Measurements from ENCODE around the gene GUK1. TPM values are rescaled to one million over a fixed set of nuclear protein-coding genes. Genes with fewer than 3 reads are reported as not detected.

Gene GUK1
- polyA plus RNA-seq, 1 experiment, result 373 TPM

DNA sequence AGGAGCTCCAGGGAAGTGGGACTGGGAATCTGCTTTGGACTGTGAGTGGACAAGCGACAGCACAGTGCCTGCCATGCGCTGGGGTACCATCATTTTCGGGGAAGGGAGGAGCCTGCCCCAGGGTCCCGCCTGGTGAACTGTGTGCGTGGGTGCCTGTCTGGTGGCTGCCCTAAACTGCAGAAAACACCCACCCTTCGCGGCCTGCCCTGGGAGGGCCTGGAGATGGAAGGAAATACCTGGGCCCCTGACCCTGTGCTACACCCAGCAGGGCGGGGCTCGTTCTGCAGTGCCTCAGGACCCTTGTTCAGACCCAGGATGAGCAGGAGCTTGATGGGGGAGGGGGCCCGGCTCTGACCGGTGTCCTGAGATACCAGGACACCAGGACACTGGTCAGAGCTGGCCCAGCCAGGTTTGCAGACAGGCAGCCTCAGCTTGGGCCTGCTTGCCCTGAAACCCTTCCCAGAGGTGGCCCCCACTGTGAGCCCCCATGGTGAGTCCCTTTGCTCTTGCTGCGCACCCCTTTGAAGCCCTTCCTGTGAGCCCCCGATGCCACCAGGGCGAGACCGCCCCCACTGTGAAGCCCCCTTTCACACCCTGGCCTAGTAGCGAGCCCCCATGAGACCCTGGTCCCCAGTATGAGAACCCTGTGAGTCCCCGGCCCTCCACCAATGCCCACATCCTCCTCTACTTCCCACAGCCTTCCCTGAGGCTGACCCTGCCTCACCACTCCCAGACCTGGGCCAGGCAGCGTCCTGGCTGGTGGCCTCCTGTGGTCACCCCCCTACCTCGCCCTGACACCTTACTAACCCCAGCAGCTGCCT, 12.2 kb downstream of the GUK1 start:
- TF ChIP-seq, protein P1, sequence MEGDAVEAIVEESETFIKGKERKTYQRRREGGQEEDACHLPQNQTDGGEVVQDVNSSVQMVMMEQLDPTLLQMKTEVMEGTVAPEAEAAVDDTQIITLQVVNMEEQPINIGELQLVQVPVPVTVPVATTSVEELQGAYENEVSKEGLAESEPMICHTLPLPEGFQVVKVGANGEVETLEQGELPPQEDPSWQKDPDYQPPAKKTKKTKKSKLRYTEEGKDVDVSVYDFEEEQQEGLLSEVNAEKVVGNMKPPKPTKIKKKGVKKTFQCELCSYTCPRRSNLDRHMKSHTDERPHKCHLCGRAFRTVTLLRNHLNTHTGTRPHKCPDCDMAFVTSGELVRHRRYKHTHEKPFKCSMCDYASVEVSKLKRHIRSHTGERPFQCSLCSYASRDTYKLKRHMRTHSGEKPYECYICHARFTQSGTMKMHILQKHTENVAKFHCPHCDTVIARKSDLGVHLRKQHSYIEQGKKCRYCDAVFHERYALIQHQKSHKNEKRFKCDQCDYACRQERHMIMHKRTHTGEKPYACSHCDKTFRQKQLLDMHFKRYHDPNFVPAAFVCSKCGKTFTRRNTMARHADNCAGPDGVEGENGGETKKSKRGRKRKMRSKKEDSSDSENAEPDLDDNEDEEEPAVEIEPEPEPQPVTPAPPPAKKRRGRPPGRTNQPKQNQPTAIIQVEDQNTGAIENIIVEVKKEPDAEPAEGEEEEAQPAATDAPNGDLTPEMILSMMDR (IDR thresholded peaks at IDR 0.05; ENCODE audit: insufficient read depth, low read depth, low read length), result no peak
- H3K4me3 ChIP-seq (ENCODE audit: low read depth, low read length), result no peak overlapping the region
- DNase-seq (ENCODE audit: low read depth), result no peak
- ChIA-PET POLR2A (no interaction called here), CTCF (interaction anchor here (1.2 to 3.2 kb wide), 4 partner anchors 12 to 348 kb away, joined by 3 to 12 read pairs (median 4); partner anchors contain the start of genes GUK1 and IBA57)
- H3K36me3 ChIP-seq (ENCODE audit: control insufficient read depth, insufficient read depth, low read length), result peaks cover 9% of the 10 kb centered on the region
- H3K27me3 ChIP-seq (ENCODE audit: control insufficient read depth, insufficient read depth, low read length), result no peaks in the 10 kb centered on the region

DNA sequence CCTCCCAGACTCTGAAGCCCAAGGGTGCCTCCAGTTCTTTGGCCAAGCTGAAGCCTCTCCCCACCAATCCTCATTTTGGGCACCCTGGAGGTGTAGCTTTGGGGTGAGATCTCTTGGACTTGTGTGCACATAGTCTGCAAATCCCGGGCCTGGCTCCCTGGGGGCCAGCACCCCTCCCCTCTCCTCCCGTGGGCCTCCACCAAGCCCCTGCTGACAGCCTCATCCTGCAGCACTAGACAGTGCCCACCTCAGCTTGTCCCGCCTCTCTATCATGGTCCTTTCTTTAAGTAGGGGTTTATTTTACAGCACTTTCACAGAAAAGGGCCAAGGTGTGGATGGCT, 12.8 kb downstream of the GUK1 start:
- peaks cover 7% of the 10 kb centered on the region for H3K36me3 ChIP-seq (ENCODE audit: control insufficient read depth, insufficient read depth, low read length)
- DNase-seq (ENCODE audit: low read depth), result no peak
- POLR2A ChIA-PET, result no interaction called here
- TF ChIP-seq, protein P1 (IDR thresholded peaks at IDR 0.05; ENCODE audit: insufficient read depth, low read depth, low read length), result no peak
- no peak overlapping the region for H3K4me3 ChIP-seq (ENCODE audit: low read depth, low read length)
- H3K27me3 ChIP-seq (ENCODE audit: control insufficient read depth, insufficient read depth, low read length), result no peaks in the 10 kb centered on the region
- CTCF ChIA-PET, result interaction anchor here (1.6 to 3.2 kb wide), 2 partner anchors 12 to 347 kb away, joined by 4 to 12 read pairs; partner anchors contain the start of gene IBA57

DNA sequence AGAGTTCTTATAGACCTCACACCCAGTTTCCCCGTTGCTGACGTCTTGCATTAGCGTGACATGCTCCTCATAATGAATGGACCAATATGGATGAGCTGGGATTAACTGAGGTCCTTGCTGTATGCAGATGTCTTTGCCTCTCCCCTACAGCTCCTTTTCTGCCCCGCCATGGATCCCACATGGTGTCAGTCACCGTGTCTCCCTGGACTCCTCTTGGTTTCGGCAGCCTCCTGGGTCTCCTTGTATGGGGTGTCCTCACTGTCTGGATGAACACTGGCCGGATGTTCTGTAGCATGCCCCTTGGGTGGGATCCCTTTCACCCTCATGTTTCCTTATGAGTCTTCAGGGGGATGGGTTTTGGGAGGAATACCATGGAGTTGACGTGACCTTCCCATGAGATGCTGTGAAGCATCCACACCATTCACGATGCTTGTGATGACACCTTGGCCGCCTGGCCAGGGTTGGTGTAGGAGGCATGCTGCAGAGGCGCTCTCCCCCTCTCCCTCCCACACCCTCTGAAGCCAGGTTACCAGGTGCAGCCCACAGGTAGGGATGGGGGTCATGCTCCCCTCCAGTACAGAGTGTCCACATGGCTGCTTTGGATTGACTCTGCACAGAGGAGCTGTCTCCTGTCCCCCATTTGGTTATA, 14.1 kb downstream of the GUK1 start:
- no peak for DNase-seq (ENCODE audit: low read depth)
- TF ChIP-seq, protein P1 (IDR thresholded peaks at IDR 0.05; ENCODE audit: insufficient read depth, low read depth, low read length), result no peak

DNA sequence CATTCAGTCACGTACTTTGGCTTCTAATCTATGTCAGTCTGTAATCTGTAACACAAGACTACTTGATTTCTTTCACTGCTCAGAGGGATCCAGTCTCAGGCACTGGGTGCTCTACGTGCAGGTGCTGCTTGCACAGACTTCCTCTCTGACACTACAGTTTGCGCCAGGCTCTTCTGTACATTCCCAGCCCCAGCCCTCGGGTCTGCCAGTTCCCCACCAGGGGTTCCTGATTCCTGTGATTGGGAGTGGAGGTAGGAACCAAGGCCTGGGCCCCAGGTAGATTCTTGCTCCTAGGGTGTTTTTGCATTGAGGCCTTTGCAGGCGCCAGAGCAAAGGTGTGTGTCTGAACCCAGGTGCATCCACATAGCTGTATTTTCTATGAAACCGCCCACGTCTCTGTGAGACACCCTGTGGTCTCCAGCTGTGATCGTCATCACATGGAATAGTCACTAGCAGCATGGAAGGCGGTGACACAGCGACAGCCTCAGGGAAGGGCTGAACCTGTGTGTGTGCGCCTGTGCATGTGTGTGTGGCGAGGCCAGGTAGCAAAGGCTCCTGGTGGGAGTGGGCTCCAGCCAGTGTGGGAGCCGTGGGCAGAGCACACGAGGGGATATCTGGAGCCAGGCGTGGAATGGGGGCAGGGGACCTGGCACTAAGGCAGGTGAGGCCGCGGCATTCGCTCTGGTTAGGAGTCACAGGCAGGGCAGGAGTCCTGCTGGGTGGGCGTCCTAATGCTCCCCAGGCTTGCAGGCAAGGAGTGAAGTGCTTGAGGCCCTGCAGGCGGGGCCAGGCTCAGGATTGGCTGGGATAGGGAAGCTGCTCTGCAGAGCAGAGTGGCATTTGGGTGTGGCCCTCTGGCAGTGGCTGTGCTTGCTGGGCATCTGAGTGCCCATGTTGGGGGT, 14.8 kb downstream of the GUK1 start:
- Histone ChIP-seq H3K4me3 (ENCODE audit: low read depth, low read length) (no peak overlapping the region), H3K36me3 (ENCODE audit: control insufficient read depth, insufficient read depth, low read length) (no peaks in the 10 kb centered on the region), H3K27me3 (ENCODE audit: control insufficient read depth, insufficient read depth, low read length) (peaks cover 9% of the 10 kb centered on the region)
- ChIA-PET CTCF (interaction anchor here (1.6 kb wide), 1 partner anchor 10 kb away, joined by 8 read pairs; the partner anchor contains the start of gene IBA57), POLR2A (no interaction called here)
- TF ChIP-seq, protein P1 (IDR thresholded peaks at IDR 0.05; ENCODE audit: insufficient read depth, low read depth, low read length), result no peak
- no peak for DNase-seq (ENCODE audit: low read depth)

More for the DNA sequence above, 14.1 kb downstream of the GUK1 start:
- Histone ChIP-seq H3K36me3 (ENCODE audit: control insufficient read depth, insufficient read depth, low read length) (no peaks in the 10 kb centered on the region), H3K4me3 (ENCODE audit: low read depth, low read length) (no peak overlapping the region), H3K27me3 (ENCODE audit: control insufficient read depth, insufficient read depth, low read length) (peaks cover 6% of the 10 kb centered on the region)
- ChIA-PET CTCF (interaction anchor here (1.6 to 3.2 kb wide), 2 partner anchors 11 kb away, joined by 8 to 12 read pairs; partner anchors contain the start of gene IBA57), POLR2A (no interaction called here)

Measured in BJ (cell line).